IgD-negative memory B cell (primary cell): ENCODE data around the gene ELOVL7. TPM values are rescaled to one million over a fixed set of nuclear protein-coding genes. Genes with fewer than 3 reads are reported as not detected.
"Not testable (repeated sequence)": the region's sequence is repeated elsewhere in the genome, so short reads cannot be mapped to it uniquely, and the experiment has no call there.

Experiments used
- H3K27ac Mint-ChIP-seq, 3 donors: one replicate each; pipeline ENCODE4 v1.8.0; 2020 to 2022; ENCODE audit warnings: mild to moderate bottlenecking in 3 of 3, mixed read lengths in 3 of 3, moderate library complexity in 1 of 3
- H3K27me3 Mint-ChIP-seq: one replicate; pipeline ENCODE4 v1.8.0; 2021; ENCODE audit warnings: mixed read lengths
- H3K36me3 Mint-ChIP-seq: one replicate; pipeline ENCODE4 v1.8.0; 2020; ENCODE audit warnings: mild to moderate bottlenecking, mixed read lengths
- H3K4me1 Mint-ChIP-seq, 3 donors: one replicate each; pipeline ENCODE4 v1.8.0; 2020 to 2022; ENCODE audit warnings: mixed read lengths in 3 of 3, mild to moderate bottlenecking in 1 of 3
- H3K4me3 Mint-ChIP-seq, 4 donors: one replicate each; pipeline ENCODE4 v1.8.0; 2020 to 2022; ENCODE audit warnings: mild to moderate bottlenecking in 4 of 4, mixed read lengths in 4 of 4, moderate library complexity in 3 of 4
- H3K9me3 Mint-ChIP-seq, 3 donors: one replicate each; pipeline ENCODE4 v1.8.0; 2020 to 2021; ENCODE audit warnings: mixed read lengths in 3 of 3, mild to moderate bottlenecking in 1 of 3
- polyA plus RNA-seq: library from polyadenylated mRNA; unstranded; fragments of 300-500 nt; fragmentation: Illumina TruSeq; gene quantifications from one replicate; pipeline ENCODE4 v1.2.3, GENCODE V29; 2021

Gene ELOVL7
- polyA plus RNA-seq, 1 donor from 2014 or later: 0.90 TPM

GRCh38 chr5:60727033-60727679, 116.9 kb downstream of the ELOVL7 start:
- Mint-ChIP-seq H3K9me3 (peaks cover 0 to 2% (median 0%) of the 10 kb centered on the region in 3 donors), H3K4me1 (no peaks in the 10 kb centered on the region), H3K36me3 (peaks cover 1% of the 10 kb centered on the region), H3K27me3 (no peaks in the 10 kb centered on the region), H3K4me3 (no peak overlapping the region), H3K27ac (no peak overlapping the region)

GRCh38 chr5:60724126-60724525, 119.9 kb downstream of the ELOVL7 start:
- Mint-ChIP-seq H3K4me1 (no peaks in the 10 kb centered on the region), H3K4me3 (no peak overlapping the region), H3K36me3 (peaks cover 1% of the 10 kb centered on the region), H3K27ac (no peak overlapping the region), H3K27me3 (peaks cover 5% of the 10 kb centered on the region), H3K9me3 (peaks cover 0 to 2% (median 0%) of the 10 kb centered on the region in 3 donors)

DNA sequence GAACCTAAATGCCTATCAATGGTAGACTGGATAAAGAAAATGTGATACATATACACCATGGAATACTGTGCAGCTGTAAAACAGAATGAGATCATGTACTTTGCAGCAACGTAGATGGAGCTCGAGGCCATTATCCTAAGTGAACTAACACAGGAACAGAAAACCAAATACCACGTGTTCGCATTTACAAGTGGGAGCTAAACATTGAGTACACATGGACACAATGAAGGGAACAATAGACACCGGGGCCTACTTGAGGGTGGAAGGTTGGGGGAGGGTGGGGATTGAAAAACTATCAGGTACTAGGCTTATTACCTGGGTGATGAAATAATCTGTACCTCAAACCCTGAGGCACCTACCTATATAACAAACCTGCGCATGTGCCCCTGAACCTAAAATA, 121.7 kb downstream of the ELOVL7 start:
- H3K4me1 Mint-ChIP-seq: no peaks in the 10 kb centered on the region
- peaks cover 0 to 3% (median 2%) of the 10 kb centered on the region in 3 donors for H3K9me3 Mint-ChIP-seq
- H3K36me3 Mint-ChIP-seq: peaks cover 1% of the 10 kb centered on the region
- H3K4me3 Mint-ChIP-seq: no peak overlapping the region
- H3K27ac Mint-ChIP-seq: no peak overlapping the region
- H3K27me3 Mint-ChIP-seq: peaks cover 7% of the 10 kb centered on the region

GRCh38 chr5:60719329-60719728, 124.7 kb downstream of the ELOVL7 start:
- H3K9me3 Mint-ChIP-seq: peaks cover 2 to 7% (median 4%) of the 10 kb centered on the region in 3 donors
- no peaks in the 10 kb centered on the region for H3K36me3 Mint-ChIP-seq
- H3K27me3 Mint-ChIP-seq: peaks cover 13% of the 10 kb centered on the region
- no peak overlapping the region for H3K27ac Mint-ChIP-seq
- H3K4me1 Mint-ChIP-seq: peaks cover 0 to 1% (median 0%) of the 10 kb centered on the region in 3 donors
- no peak overlapping the region for H3K4me3 Mint-ChIP-seq

DNA sequence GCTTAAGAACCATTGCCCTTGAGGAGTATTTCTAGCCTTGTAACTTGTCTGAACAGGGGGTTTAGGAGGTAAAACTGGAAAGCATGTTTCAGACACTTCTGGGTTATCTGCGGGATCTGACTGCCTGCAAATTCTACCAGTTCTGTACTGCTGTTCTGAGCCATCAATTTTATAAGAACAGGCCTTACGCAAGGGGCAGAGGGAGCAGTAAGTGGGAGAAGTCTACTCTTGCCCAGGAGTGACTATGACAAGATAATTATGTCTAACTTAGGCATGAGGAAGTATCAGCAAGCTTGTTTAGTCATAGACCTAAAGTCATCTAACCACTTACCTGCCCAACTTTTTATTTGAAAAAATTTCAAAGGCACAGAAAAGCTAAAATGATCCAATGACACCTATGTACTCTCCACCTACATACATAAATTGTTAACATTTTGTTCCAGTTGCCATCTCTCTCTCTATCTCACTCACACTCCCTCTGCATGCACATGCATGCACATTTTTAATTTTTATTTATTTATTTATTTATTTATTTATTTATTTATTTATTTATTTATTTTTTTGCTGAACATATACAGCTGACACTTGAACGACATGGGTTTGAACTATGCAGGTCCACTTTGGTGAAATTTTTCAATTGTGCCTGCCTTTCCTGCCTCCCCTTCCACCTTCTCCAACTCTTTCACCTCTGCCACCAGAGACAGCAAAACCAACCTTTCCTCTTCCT, 125.7 kb downstream of the ELOVL7 start:
- no peak overlapping the region for H3K27ac Mint-ChIP-seq
- H3K36me3 Mint-ChIP-seq: no peaks in the 10 kb centered on the region
- peaks cover 13% of the 10 kb centered on the region for H3K27me3 Mint-ChIP-seq
- H3K4me1 Mint-ChIP-seq: peaks cover 0 to 1% (median 0%) of the 10 kb centered on the region in 3 donors
- H3K4me3 Mint-ChIP-seq: no peak overlapping the region
- peaks cover 4 to 9% (median 5%) of the 10 kb centered on the region in 3 donors for H3K9me3 Mint-ChIP-seq

DNA sequence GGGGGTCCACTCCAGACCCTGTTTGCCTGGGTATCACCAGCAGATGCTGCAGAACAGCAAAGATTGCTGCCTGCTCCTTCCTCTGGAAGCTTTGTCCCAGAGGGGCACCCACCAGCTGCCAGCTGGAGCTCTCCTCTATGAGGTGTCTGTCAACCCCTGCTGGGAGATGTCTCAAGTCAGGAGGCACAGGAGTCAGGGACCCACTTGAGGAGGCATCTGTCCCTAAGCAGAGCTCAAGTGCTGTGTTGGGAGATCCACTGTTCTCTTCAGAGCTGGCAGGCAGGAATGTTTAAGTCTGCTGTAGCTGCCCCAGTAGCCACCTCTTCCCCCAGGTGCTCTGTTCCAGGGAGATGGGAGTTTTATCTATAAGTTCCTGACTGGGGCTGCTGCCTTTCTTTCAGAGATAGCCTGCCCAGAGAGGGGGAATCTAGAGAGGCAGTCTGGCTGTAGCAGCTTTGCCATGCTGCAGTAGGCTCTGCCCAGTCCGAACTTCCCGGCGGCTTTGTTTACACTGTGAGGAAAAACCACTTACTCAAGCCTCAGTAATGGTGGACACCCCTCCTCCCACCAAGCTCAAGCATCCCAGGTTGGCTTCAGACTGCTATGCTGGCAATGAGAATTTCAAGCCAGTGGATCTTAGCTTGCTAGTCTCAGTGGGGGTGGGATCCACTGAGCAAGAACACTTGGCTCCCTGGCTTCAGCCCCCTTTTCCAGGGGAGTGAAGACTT, 128.7 kb downstream of the ELOVL7 start:
- not testable (repeated sequence) for H3K27ac Mint-ChIP-seq, H3K36me3 Mint-ChIP-seq, H3K4me3 Mint-ChIP-seq, H3K4me1 Mint-ChIP-seq
- H3K9me3 Mint-ChIP-seq: peaks cover 4 to 11% (median 5%) of the 10 kb centered on the region in 3 donors
- peaks cover 17% of the 10 kb centered on the region for H3K27me3 Mint-ChIP-seq

DNA sequence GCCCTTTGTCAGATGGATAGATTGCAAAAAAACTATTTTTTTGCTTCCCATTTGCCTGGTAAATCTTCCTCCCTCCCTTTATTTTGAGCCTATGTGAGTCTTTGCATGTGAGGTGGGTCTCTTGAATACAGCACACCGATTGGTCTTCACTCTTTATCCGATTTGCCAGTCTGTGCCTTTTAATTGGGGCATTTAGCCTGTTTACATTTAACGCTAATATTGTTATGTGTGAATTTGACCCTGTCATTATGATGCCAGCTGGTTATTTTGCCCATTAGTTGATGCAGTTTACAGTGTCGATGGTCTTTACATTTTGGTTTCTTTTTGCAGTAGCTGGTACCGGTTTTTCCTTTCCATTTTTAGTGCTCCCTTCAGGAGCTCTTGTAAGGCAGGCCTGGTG, 131.1 kb downstream of the ELOVL7 start:
- Mint-ChIP-seq H3K4me3 (no peak overlapping the region), H3K36me3 (no peaks in the 10 kb centered on the region), H3K4me1 (peaks cover 0 to 1% (median 0%) of the 10 kb centered on the region in 3 donors), H3K9me3 (peaks cover 4 to 11% (median 5%) of the 10 kb centered on the region in 3 donors), H3K27ac (no peak overlapping the region), H3K27me3 (peaks cover 15% of the 10 kb centered on the region)

DNA sequence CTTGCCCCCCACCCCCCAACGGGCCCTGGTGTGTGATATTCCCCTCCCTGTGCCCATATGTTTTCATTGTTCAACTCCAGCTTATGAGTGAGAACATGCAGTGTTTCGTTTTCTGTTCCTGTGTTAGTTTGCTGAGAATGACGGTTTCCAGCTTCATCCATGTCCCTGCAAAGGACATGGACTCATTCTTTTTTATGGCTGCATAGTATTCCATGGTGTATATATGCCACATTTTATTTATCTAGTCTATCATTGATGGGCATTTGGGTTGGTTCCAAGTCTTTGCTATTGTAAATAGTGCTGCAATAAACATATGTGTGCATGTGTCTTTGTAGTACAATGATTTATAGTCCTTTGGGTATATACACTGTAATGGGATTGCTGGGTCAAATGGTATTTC, 132.2 kb downstream of the ELOVL7 start:
- not testable (repeated sequence) for H3K9me3 Mint-ChIP-seq, H3K4me3 Mint-ChIP-seq, H3K4me1 Mint-ChIP-seq, H3K27ac Mint-ChIP-seq, H3K36me3 Mint-ChIP-seq
- H3K27me3 Mint-ChIP-seq: peaks cover 14% of the 10 kb centered on the region

DNA sequence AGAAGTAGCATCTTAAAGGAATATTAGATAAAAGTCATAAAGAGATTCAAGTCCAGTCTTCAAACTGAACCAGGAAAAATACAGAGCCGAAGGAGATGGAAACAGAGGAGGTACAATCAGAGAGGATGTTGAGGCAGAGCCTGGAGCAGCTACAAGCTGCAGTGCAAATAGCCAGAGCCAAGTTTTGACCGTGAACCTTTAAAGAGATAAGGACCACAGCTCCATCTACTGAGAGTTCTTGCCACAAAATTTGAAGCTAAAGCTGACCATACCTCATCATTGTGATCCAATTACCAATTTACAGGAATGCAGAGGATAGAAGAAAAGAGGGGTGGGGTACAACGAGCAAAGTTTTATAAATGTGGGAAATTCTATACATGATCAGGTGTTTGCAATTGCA, 133.7 kb downstream of the ELOVL7 start:
- Mint-ChIP-seq H3K4me3 (no peak overlapping the region), H3K27ac (no peak overlapping the region), H3K36me3 (no peaks in the 10 kb centered on the region), H3K27me3 (peaks cover 12% of the 10 kb centered on the region), H3K9me3 (peaks cover 0 to 5% (median 4%) of the 10 kb centered on the region in 3 donors), H3K4me1 (peaks cover 0 to 1% (median 0%) of the 10 kb centered on the region in 3 donors)

DNA sequence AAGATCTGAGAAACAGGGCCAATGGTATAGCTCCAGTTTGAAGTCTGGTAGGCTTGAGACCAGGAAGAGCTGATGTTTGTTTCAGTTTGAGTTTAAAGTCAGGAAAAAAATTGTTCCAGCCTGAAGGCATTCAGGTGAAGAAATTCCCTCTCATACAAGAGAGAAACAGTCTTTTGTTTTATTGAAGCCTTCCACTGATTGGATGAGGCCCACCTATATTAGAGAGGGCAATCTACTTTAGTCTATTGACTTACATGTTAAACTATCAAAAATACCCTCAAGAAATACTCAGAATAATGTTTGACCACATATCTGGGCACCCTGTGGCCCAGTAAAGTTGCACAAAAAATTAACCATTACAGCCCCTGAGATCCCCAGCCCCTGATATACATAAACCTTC, 138.9 kb downstream of the ELOVL7 start:
- H3K4me1 Mint-ChIP-seq: peaks cover 0 to 3% (median 0%) of the 10 kb centered on the region in 3 donors
- H3K36me3 Mint-ChIP-seq: no peaks in the 10 kb centered on the region
- H3K9me3 Mint-ChIP-seq: no peaks in the 10 kb centered on the region
- no peaks in the 10 kb centered on the region for H3K27me3 Mint-ChIP-seq
- H3K4me3 Mint-ChIP-seq: no peak overlapping the region
- no peak overlapping the region for H3K27ac Mint-ChIP-seq

GRCh38 chr5:60703944-60704343, 140.1 kb downstream of the ELOVL7 start:
- no peak overlapping the region for H3K4me3 Mint-ChIP-seq
- no peaks in the 10 kb centered on the region for H3K27me3 Mint-ChIP-seq
- no peak overlapping the region for H3K27ac Mint-ChIP-seq
- H3K9me3 Mint-ChIP-seq: no peaks in the 10 kb centered on the region
- H3K4me1 Mint-ChIP-seq: peaks cover 2 to 6% (median 4%) of the 10 kb centered on the region in 3 donors
- no peaks in the 10 kb centered on the region for H3K36me3 Mint-ChIP-seq

Other genes starting within 250 kb of the ELOVL7 start
- gene DEPDC1B, start 144.1 kb downstream of the ELOVL7 start, polyA plus RNA-seq: 0.23 TPM
- gene ERCC8, start 100.8 kb upstream of the ELOVL7 start, polyA plus RNA-seq: 12.0 TPM
- gene NDUFAF2, start 100.9 kb upstream of the ELOVL7 start, polyA plus RNA-seq: 21.1 TPM